ENCODE data around the gene HMGXB3.

DNA sequence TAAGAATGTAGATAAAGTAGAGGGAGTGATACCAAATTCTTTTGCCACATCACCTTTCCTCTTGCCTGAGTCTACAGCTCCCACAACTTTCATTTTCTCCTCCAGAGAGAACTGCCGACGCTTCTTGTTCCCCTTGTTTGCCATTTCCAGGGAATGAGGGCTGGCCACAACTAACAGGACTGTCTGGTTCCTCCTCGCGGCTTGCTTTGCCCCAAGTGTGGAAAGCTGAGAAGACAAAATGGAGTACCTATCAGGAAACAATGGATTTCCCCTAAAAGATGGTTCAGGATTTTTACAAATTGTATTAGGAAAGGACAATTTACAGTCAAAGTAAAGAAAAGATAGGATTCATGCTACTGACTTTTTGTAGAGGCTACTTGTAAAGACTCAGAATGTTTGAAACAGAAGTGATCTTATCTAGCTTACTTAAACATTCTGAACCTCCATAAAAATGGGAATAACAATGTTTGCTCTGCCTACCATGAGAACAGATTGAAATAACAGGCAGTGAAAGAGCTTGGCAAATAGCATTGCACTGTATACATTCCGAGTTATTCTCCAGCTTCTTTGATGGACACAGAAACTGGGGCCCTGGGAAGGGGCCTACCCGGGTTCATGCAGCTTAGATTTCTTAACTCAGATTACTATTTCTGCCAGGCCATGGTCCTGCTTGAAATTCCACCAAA, 4.2 kb upstream of the HMGXB3 start:
- TF ChIP-seq, protein P1, sequence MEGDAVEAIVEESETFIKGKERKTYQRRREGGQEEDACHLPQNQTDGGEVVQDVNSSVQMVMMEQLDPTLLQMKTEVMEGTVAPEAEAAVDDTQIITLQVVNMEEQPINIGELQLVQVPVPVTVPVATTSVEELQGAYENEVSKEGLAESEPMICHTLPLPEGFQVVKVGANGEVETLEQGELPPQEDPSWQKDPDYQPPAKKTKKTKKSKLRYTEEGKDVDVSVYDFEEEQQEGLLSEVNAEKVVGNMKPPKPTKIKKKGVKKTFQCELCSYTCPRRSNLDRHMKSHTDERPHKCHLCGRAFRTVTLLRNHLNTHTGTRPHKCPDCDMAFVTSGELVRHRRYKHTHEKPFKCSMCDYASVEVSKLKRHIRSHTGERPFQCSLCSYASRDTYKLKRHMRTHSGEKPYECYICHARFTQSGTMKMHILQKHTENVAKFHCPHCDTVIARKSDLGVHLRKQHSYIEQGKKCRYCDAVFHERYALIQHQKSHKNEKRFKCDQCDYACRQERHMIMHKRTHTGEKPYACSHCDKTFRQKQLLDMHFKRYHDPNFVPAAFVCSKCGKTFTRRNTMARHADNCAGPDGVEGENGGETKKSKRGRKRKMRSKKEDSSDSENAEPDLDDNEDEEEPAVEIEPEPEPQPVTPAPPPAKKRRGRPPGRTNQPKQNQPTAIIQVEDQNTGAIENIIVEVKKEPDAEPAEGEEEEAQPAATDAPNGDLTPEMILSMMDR (IDR thresholded peaks at IDR 0.05) = no peak
- TF ChIP-seq POLR2A (IDR thresholded peaks at IDR 0.05) = no peak

All from body of pancreas (tissue), 4 donors.